ENCODE results near the gene UGT1A1. TPM values are rescaled to one million over a fixed set of nuclear protein-coding genes. Genes with fewer than 3 reads are reported as not detected.

The UGT1A1 gene
- total RNA-seq, 1 experiment from 2014 or later: not detected

DNA sequence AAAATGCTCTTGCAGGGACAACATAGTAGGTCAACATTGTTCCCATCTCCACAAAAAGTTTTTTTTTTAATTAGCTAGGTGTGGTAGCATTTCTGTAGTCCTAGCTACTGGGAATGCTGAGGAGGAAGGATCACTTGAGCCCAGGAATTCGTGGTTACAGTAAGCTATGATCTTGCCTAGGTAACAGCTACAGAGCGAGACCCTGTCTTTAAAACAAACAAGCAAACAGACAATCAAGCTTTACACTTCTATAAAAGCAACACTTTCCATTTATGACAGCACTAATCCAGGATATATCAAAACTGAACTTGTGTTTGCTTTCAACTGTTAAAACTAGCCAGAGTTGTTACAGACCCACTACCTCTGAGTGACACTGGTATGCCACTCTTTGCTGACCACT lies 19.2 kb upstream of the UGT1A1 start:
- RAD21 ChIA-PET (ENCODE audit: low non-redundant PET in 1 of 2, low total read pairs in 2 of 2, uncharacterized antibody in 2 of 2, unreplicated experiment in 2 of 2): no interaction called here
- CTCF ChIA-PET: no interaction called here
- H3K79me2 ChIP-seq (ENCODE audit: insufficient read depth, low read length): no peaks in the 10 kb centered on the region

More for the DNA sequence above, 19.2 kb upstream of the UGT1A1 start:
- H3K36me3 ChIP-seq (ENCODE audit: control insufficient read depth in 1 of 2, insufficient read depth in 2 of 2, low read length in 2 of 2): no peaks in the 10 kb centered on the region
- no peak overlapping the region for H3K4me3 ChIP-seq (replicated peaks in 1 of 2; ENCODE audit: low read depth in 1 of 2, low read length in 2 of 2)
- no peak overlapping the region for H3K9ac ChIP-seq (ENCODE audit: low read length)
- TF ChIP-seq, protein P1, sequence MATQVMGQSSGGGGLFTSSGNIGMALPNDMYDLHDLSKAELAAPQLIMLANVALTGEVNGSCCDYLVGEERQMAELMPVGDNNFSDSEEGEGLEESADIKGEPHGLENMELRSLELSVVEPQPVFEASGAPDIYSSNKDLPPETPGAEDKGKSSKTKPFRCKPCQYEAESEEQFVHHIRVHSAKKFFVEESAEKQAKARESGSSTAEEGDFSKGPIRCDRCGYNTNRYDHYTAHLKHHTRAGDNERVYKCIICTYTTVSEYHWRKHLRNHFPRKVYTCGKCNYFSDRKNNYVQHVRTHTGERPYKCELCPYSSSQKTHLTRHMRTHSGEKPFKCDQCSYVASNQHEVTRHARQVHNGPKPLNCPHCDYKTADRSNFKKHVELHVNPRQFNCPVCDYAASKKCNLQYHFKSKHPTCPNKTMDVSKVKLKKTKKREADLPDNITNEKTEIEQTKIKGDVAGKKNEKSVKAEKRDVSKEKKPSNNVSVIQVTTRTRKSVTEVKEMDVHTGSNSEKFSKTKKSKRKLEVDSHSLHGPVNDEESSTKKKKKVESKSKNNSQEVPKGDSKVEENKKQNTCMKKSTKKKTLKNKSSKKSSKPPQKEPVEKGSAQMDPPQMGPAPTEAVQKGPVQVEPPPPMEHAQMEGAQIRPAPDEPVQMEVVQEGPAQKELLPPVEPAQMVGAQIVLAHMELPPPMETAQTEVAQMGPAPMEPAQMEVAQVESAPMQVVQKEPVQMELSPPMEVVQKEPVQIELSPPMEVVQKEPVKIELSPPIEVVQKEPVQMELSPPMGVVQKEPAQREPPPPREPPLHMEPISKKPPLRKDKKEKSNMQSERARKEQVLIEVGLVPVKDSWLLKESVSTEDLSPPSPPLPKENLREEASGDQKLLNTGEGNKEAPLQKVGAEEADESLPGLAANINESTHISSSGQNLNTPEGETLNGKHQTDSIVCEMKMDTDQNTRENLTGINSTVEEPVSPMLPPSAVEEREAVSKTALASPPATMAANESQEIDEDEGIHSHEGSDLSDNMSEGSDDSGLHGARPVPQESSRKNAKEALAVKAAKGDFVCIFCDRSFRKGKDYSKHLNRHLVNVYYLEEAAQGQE (IDR thresholded peaks at IDR 0.05; ENCODE audit: low read depth): no peak
- TF ChIP-seq, protein P2, sequence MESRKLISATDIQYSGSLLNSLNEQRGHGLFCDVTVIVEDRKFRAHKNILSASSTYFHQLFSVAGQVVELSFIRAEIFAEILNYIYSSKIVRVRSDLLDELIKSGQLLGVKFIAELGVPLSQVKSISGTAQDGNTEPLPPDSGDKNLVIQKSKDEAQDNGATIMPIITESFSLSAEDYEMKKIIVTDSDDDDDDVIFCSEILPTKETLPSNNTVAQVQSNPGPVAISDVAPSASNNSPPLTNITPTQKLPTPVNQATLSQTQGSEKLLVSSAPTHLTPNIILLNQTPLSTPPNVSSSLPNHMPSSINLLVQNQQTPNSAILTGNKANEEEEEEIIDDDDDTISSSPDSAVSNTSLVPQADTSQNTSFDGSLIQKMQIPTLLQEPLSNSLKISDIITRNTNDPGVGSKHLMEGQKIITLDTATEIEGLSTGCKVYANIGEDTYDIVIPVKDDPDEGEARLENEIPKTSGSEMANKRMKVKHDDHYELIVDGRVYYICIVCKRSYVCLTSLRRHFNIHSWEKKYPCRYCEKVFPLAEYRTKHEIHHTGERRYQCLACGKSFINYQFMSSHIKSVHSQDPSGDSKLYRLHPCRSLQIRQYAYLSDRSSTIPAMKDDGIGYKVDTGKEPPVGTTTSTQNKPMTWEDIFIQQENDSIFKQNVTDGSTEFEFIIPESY (IDR thresholded peaks at IDR 0.05; ENCODE audit: extremely low read depth, insufficient replicate concordance, low read length): no peak
- no peak for TF ChIP-seq RAD21 (IDR thresholded peaks at IDR 0.05; ENCODE audit: low read depth)
- TF ChIP-seq SIN3A (IDR thresholded peaks at IDR 0.05; ENCODE audit: low read depth): no peak
- TF ChIP-seq CBX3 (IDR thresholded peaks at IDR 0.05; ENCODE audit: low read depth): no peak
- no peak for TF ChIP-seq EGR1 (IDR thresholded peaks at IDR 0.05; ENCODE audit: low read depth)
- TF ChIP-seq EZH2 (IDR thresholded peaks at IDR 0.05): no peak
- TF ChIP-seq, protein P3, sequence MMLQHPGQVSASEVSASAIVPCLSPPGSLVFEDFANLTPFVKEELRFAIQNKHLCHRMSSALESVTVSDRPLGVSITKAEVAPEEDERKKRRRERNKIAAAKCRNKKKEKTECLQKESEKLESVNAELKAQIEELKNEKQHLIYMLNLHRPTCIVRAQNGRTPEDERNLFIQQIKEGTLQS (IDR thresholded peaks at IDR 0.05): no peak
- TF ChIP-seq SP1 (IDR thresholded peaks at IDR 0.05; ENCODE audit: low read depth): no peak
- TF ChIP-seq CEBPB (IDR thresholded peaks at IDR 0.05; ENCODE audit: low read depth): no peak
- no peak for TF ChIP-seq EZH2phosphoT487 (IDR thresholded peaks at IDR 0.05; ENCODE audit: borderline replicate concordance)
- TF ChIP-seq JUND (IDR thresholded peaks at IDR 0.05): no peak
- TF ChIP-seq POLR2AphosphoS5 (IDR thresholded peaks at IDR 0.05; ENCODE audit: low read depth, low read length): no peak
- intact Hi-C loops (cut with micrococcal nuclease): no loop called here
- H2AFZ ChIP-seq (ENCODE audit: low read depth, low read length, poor library complexity, severe bottlenecking): no peak overlapping the region
- H3K27ac ChIP-seq (ENCODE audit: low read depth, low read length): no peak overlapping the region
- no peaks in the 10 kb centered on the region for H3K9me2 ChIP-seq (ENCODE audit: insufficient read depth)
- H3K27me3 ChIP-seq (ENCODE audit: insufficient read depth, low read length): no peaks in the 10 kb centered on the region
- H4K20me1 ChIP-seq (ENCODE audit: insufficient read depth): no peaks in the 10 kb centered on the region
- DNase-seq (ENCODE audit: low read depth, low spot score) (no peak), ATAC-seq (no peak)
- no peaks in the 10 kb centered on the region for H3K9me3 ChIP-seq (ENCODE audit: control insufficient read depth in 1 of 2, insufficient read depth in 1 of 2, low read depth in 1 of 2, low read length in 2 of 2)
- BruUV-seq (replicated peaks): no TSS peak
- no peaks in the 10 kb centered on the region for H3K4me1 ChIP-seq (ENCODE audit: control insufficient read depth in 1 of 2, insufficient read depth in 2 of 2, low read length in 2 of 2)
- POLR2A ChIA-PET: no interaction called here
- no peak overlapping the region for H3K4me2 ChIP-seq (ENCODE audit: low read length)
